HCT116 (cell line): ENCODE data around the gene TGDS. TPM values are rescaled to one million over a fixed set of nuclear protein-coding genes. Genes with fewer than 3 reads are reported as not detected.

ENCODE experiments used
- ATAC-seq: fragments of 200-7000 bp; cut with Tn5 transposase; 2 replicates; pipeline ENCODE4 v1.9.1; 2020; ENCODE audit warnings: mild to moderate bottlenecking, moderate library complexity
- BruUV-seq: library from RNA; stranded (reverse); fragments of 400-500 nt; replicated peaks from 2 replicates; lab custom pipeline; 2021; lab: Mats Ljungman, UMichigan
- CTCF ChIA-PET: fragments of 300-600 bp; sonication (Branson Sonifier 250); formaldehyde crosslinking; loops from one replicate; lab custom pipeline; 2021; ENCODE audit warnings: antibody characterized with exemption; lab: Charles Lee
- POLR2A ChIA-PET: fragments of 300-600, 350-600 bp; sonication (Branson Sonifier 250); formaldehyde crosslinking; loops from one replicate; lab custom pipeline; 2021; ENCODE audit warnings: antibody characterized with exemption; lab: Charles Lee
- RAD21 ChIA-PET, 2 experiments: fragments of 300-600 bp; sonication (Branson Sonifier 250); formaldehyde crosslinking; loops; one replicate each; lab custom pipeline; 2023; ENCODE audit warnings: low total read pairs in 2 of 2; ENCODE audit not compliant: uncharacterized antibody in 2 of 2, unreplicated experiment in 2 of 2, low non-redundant PET in 1 of 2; lab: Charles Lee
- DNase-seq: peaks from one replicate; pipeline ENCODE4 v3.0.0-alpha.2; 2010; ENCODE audit warnings: low read depth, low spot score
- H2AFZ ChIP-seq: fragments of 200-600 bp; shearing (Covaris generic), sonication (generic); 2 replicates; pipeline ENCODE4 v1.6.1; 2017; ENCODE audit warnings: low read depth, mixed run types, mixed read lengths, antibody characterized with exemption, low read length; ENCODE audit not compliant: poor library complexity, severe bottlenecking
- H3K27ac ChIP-seq: 2 replicates; pipeline ENCODE4 v1.5.1; 2012; ENCODE audit warnings: low read depth, low read length
- H3K27me3 ChIP-seq: fragments of 200-600 bp; sonication (generic); 2 replicates; pipeline ENCODE4 v1.6.1; 2016; ENCODE audit warnings: mixed run types, low read length, mixed read lengths; ENCODE audit not compliant: insufficient read depth
- H3K36me3 ChIP-seq, 2 experiments: fragments of 200-500 bp in 1 of 2; fragments of 200-600 bp in 1 of 2; sonication (Bioruptor generic) in 1 of 2; sonication (generic) in 1 of 2; 2 replicates each; pipeline versions ENCODE4 v1.5.1 to v1.6.1; 2014 to 2016; ENCODE audit warnings: low read length in 2 of 2, inconsistent platforms in 1 of 2, mixed read lengths in 1 of 2, mixed run types in 1 of 2; ENCODE audit not compliant: insufficient read depth in 2 of 2, control insufficient read depth in 1 of 2
- H3K4me1 ChIP-seq, 2 experiments: fragments of 200-600 bp in 1 of 2; sonication (generic) in 1 of 2; 2 replicates each; pipeline versions ENCODE4 v1.5.1 to v1.6.1; 2012 to 2017; ENCODE audit warnings: low read length in 2 of 2, inconsistent platforms in 1 of 2, mild to moderate bottlenecking in 1 of 2, mixed read lengths in 1 of 2, mixed run types in 1 of 2, moderate library complexity in 1 of 2; ENCODE audit not compliant: insufficient read depth in 2 of 2, control insufficient read depth in 1 of 2
- H3K4me2 ChIP-seq: fragments of 200-600 bp; sonication (generic); 2 replicates; pipeline ENCODE4 v1.6.1; 2017; ENCODE audit warnings: mixed run types, low read length, mixed read lengths
- H3K4me3 ChIP-seq, 2 experiments: fragments of 200-600 bp in 1 of 2; sonication (generic) in 1 of 2; replicated peaks in 1 of 2; 2 replicates each; pipeline ENCODE4 v1.5.1; 2011 to 2016; ENCODE audit warnings: low read length in 2 of 2, control low read depth in 1 of 2, low read depth in 1 of 2, mild to moderate bottlenecking in 1 of 2, mixed read lengths in 1 of 2, mixed run types in 1 of 2
- H3K79me2 ChIP-seq: fragments of 200-600 bp; sonication (generic); 2 replicates; pipeline ENCODE4 v1.6.1; 2017; ENCODE audit warnings: mild to moderate bottlenecking, mixed run types, low read length, moderate library complexity, mixed read lengths; ENCODE audit not compliant: insufficient read depth
- H3K9ac ChIP-seq: fragments of 200-600 bp; sonication (generic); 2 replicates; pipeline ENCODE4 v1.6.1; 2016; ENCODE audit warnings: low read length, mixed read lengths
- H3K9me2 ChIP-seq: fragments of 200-600 bp; sonication (generic), shearing (Covaris generic); 2 replicates; pipeline ENCODE4 v1.6.1; 2017; ENCODE audit warnings: mixed run types, mild to moderate bottlenecking, moderate library complexity; ENCODE audit not compliant: insufficient read depth
- H3K9me3 ChIP-seq, 2 experiments: fragments of 200-500 bp in 1 of 2; fragments of 200-600 bp in 1 of 2; sonication (Bioruptor generic) in 1 of 2; sonication (generic) in 1 of 2; 2 replicates each; pipeline ENCODE4 v1.6.1; 2014 to 2017; ENCODE audit warnings: low read length in 2 of 2, mixed read lengths in 2 of 2, inconsistent platforms in 1 of 2, low read depth in 1 of 2, mild to moderate bottlenecking in 1 of 2, mixed run types in 1 of 2, moderate library complexity in 1 of 2; ENCODE audit not compliant: control insufficient read depth in 1 of 2, insufficient read depth in 1 of 2
- H4K20me1 ChIP-seq: fragments of 200-600 bp; sonication (generic), shearing (Covaris generic); 2 replicates; pipeline ENCODE4 v1.6.1; 2017; ENCODE audit warnings: mixed run types, mild to moderate bottlenecking, moderate library complexity; ENCODE audit not compliant: insufficient read depth
- CTCF ChIP-seq, 3 experiments: fragments of 200-600 bp in 1 of 3; sonication (generic) in 1 of 3; IDR thresholded peaks in 2 of 3; conservative IDR thresholded peaks in 1 of 3; 2 replicates each; pipeline ENCODE4 v1.5.1; 2012 to 2017; ENCODE audit warnings: low read depth in 2 of 3, low read length in 2 of 3, antibody characterized with exemption in 1 of 3, borderline replicate concordance in 1 of 3, control low read depth in 1 of 3, mild to moderate bottlenecking in 1 of 3, mixed read lengths in 1 of 3, mixed run types in 1 of 3, moderate library complexity in 1 of 3; ENCODE audit not compliant: insufficient read depth in 1 of 3
- EGR1 ChIP-seq: IDR thresholded peaks from 2 replicates; pipeline ENCODE4 v1.6.1; 2012; ENCODE audit warnings: low read depth
- POLR2A ChIP-seq: IDR thresholded peaks from 2 replicates; pipeline ENCODE4 v1.7.0; 2011; ENCODE audit warnings: borderline replicate concordance; ENCODE audit not compliant: insufficient read depth, insufficient read length; ENCODE audit errors: extremely low read depth
- POLR2AphosphoS5 ChIP-seq: IDR thresholded peaks from 2 replicates; pipeline ENCODE4 v1.6.1; 2011; ENCODE audit warnings: mild to moderate bottlenecking, low read depth, low read length, moderate library complexity
- intact Hi-C: fragments of 100-400 bp; cut with micrococcal nuclease; formaldehyde crosslinking; loops from 2 replicates; pipeline ENCODE4 v1.10.0; 2022
- total RNA-seq: library from RNA; stranded (reverse); gene quantifications from one replicate; pipeline ENCODE4 v1.2.1, GENCODE V29; 2021; ENCODE audit not compliant: unreplicated experiment

TGDS gene
- total RNA-seq, 1 experiment from 2014 or later, result 16.9 TPM

- Histone ChIP-seq H3K4me2 (no peak overlapping the region), H3K9ac (no peak overlapping the region), H2AFZ (no peak overlapping the region), H3K4me1 (no peaks in the 10 kb centered on the region), H3K9me2 (no peaks in the 10 kb centered on the region), H3K36me3 (peaks cover 28 to 32% of the 10 kb centered on the region in 2 experiments)
- no peak for ATAC-seq
- RAD21 ChIA-PET, result no interaction called here
- POLR2A ChIA-PET, result interaction anchor here (2.0 kb wide), 1 partner anchor 11 kb away, joined by 7 read pairs; the partner anchor contains the start of gene TGDS
- TF ChIP-seq POLR2A (no peak), POLR2AphosphoS5 (no peak)
- TF ChIP-seq, all 23 proteins: peak for 0
- no peak for DNase-seq
- Histone ChIP-seq H4K20me1 (no peaks in the 10 kb centered on the region; the same call in 1 of the 2 replicates), H3K4me3 (no peak overlapping the region), H3K27ac (no peak overlapping the region), H3K9me3 (no peaks in the 10 kb centered on the region), H3K79me2 (peaks cover 59% of the 10 kb centered on the region), H3K27me3 (no peaks in the 10 kb centered on the region)
- BruUV-seq, result no TSS peak
- CTCF ChIA-PET, result no interaction called here
- intact Hi-C loops, result no loop called here
These were observed 10.3 kb downstream of the TGDS start for GRCh38 chr13:94585543-94586101.

GRCh38 chr13:94583926-94584325, 12.0 kb downstream of the TGDS start:
- H3K36me3 ChIP-seq, result peaks cover 34 to 37% of the 10 kb centered on the region in 2 experiments
- TF ChIP-seq EGR1 (no peak), CTCF (IDR thresholded peaks at IDR 0.05 in 2 of 3, conservative IDR thresholded peaks at IDR 0.05 in 1 of 3; ENCODE audit: borderline replicate concordance in 1 of 3, insufficient read depth in 1 of 3, low read depth in 2 of 3, low read length in 2 of 3) (no peak)
- H3K27me3 ChIP-seq, result no peaks in the 10 kb centered on the region
- H3K9ac ChIP-seq, result no peak overlapping the region
- peaks cover 44% of the 10 kb centered on the region for H3K79me2 ChIP-seq
- BruUV-seq, result no TSS peak
- H3K27ac ChIP-seq, result no peak overlapping the region
- POLR2A ChIA-PET, result no interaction called here
- H3K9me3 ChIP-seq, result no peaks in the 10 kb centered on the region
- RAD21 ChIA-PET, result no interaction called here
- no peaks in the 10 kb centered on the region; the same call in 1 of the 2 replicates for H4K20me1 ChIP-seq
- no peak overlapping the region for H3K4me2 ChIP-seq
- no peak overlapping the region for H3K4me3 ChIP-seq
- intact Hi-C loops, result no loop called here
- CTCF ChIA-PET, result no interaction called here
- H2AFZ ChIP-seq, result no peak overlapping the region
- no peak for ATAC-seq
- H3K4me1 ChIP-seq, result no peaks in the 10 kb centered on the region
- no peak for DNase-seq
- H3K9me2 ChIP-seq, result no peaks in the 10 kb centered on the region
